HG03064 (cell line): ENCODE results near the gene DCXR.

ENCODE experiments used
- ATAC-seq: cut with Tn5 transposase; IDR thresholded peaks from one replicate; pipeline ENCODE4 v1.9.1; 2021; ENCODE audit warnings: low read depth; ENCODE audit not compliant: unreplicated experiment

The DCXR gene

DNA sequence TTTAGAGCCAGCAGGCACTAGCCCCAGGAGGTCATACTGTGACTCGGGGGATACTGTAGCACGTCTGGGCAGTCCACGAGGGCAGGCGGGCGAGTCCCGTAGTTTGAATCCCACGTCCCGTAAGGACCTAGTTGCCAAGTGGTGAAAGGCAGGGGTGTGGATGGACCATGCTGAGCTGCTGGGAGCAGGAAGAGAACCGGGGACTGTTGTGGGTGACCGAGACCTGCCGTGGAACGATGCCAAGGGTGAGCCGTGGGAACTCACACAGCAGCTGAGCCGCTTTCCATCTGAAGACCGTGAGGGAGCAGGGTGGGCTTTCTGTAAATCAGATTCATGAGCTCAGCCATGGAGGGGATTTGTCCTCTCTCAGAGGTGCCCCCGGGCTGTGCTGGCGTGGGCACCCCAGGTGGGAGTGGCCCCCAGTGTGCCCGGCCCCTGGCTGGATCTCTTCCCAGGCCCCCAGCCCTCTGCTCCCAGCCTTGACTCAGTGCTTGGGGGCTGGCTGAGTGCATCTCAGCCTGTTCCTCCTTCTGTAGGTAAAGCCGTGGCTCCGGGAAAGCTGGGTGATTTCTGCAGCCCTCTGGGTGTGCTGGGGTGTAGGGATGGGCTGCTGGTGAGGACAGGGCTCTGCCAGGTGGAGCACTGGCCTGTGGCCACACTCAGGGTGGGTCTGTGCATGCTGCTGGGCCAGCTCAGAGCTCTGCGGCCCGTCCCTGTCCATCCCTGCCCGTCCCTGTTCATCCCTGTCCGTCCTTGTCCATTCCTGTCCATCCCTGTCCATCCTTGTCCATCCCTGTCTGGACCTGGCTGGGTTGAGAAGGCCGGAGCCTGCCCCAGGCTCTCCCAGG, 46.4 kb downstream of the DCXR start:
- ATAC-seq, result no peak

GRCh38 chr17:81987161-81987770, 50.2 kb downstream of the DCXR start:
- ATAC-seq, result no peak

DNA sequence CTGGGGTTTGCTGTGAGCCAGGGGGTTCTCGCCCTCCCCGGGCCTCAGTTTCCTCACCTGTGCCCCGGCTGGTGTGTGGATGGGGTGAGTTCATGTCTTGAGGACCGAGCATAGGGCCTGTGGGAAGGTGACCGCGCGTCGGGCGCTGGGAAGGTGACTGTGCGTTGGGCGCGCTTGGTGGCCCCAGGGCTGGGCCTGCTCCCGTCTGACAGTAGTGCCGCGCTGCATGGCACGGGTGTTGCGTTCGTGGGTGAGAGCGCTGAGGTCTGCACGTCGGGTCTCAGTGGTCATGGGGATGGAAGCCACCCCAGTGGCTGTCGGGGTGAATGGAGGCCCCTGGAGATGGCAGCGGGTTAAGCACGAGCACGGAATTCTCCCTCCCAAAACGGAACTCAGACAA, 50.9 kb downstream of the DCXR start:
- no peak for ATAC-seq
